ENCODE results near the gene ARSG. TPM values are rescaled to one million over a fixed set of nuclear protein-coding genes. Genes with fewer than 3 reads are reported as not detected.

Gene ARSG
- total RNA-seq, 2 donors from 2014 or later: 24.2 to 24.6 TPM

- Mint-ChIP-seq H3K27me3 (ENCODE audit: low read depth) (no peaks in the 10 kb centered on the region), H3K9me3 (no peaks in the 10 kb centered on the region), H3K4me3 (no peak overlapping the region), H3K36me3 (ENCODE audit: insufficient read depth in 2 of 2) (peaks cover 6 to 19% of the 10 kb centered on the region in 2 donors), H3K27ac (no peak overlapping the region), H3K4me1 (ENCODE audit: low read depth) (peaks cover 7% of the 10 kb centered on the region)
- ATAC-seq (replicated peaks in 1 of 2) (no peak), DNase-seq (no peak)
These were observed 138.6 kb downstream of the ARSG start for GRCh38 chr17:68429881-68430280.

GRCh38 chr17:68431045-68431608 is 139.8 kb downstream of the ARSG start:
- no peak overlapping the region for H3K4me3 Mint-ChIP-seq
- H3K36me3 Mint-ChIP-seq (ENCODE audit: insufficient read depth in 2 of 2): peaks cover 6 to 22% of the 10 kb centered on the region in 2 donors
- DNase-seq (no peak), ATAC-seq (replicated peaks in 1 of 2) (no peak)
- peaks cover 12% of the 10 kb centered on the region for H3K4me1 Mint-ChIP-seq (ENCODE audit: low read depth)
- H3K9me3 Mint-ChIP-seq: no peaks in the 10 kb centered on the region
- no peaks in the 10 kb centered on the region for H3K27me3 Mint-ChIP-seq (ENCODE audit: low read depth)
- H3K27ac Mint-ChIP-seq: no peak overlapping the region

GRCh38 chr17:68431661-68432071 is 140.4 kb downstream of the ARSG start:
- ATAC-seq (replicated peaks in 1 of 2) (no peak), DNase-seq (peak; percentile 24 to 30)
- Mint-ChIP-seq H3K9me3 (no peaks in the 10 kb centered on the region), H3K36me3 (ENCODE audit: insufficient read depth in 2 of 2) (peaks cover 8 to 24% of the 10 kb centered on the region in 2 donors), H3K27me3 (ENCODE audit: low read depth) (no peaks in the 10 kb centered on the region), H3K27ac (no peak overlapping the region), H3K4me3 (no peak overlapping the region), H3K4me1 (ENCODE audit: low read depth) (peaks cover 18% of the 10 kb centered on the region)

- ATAC-seq (replicated peaks in 1 of 2) (no peak), DNase-seq (no peak)
- Mint-ChIP-seq H3K9me3 (no peaks in the 10 kb centered on the region), H3K4me3 (no peak overlapping the region), H3K27me3 (ENCODE audit: low read depth) (no peaks in the 10 kb centered on the region), H3K27ac (no peak overlapping the region), H3K36me3 (ENCODE audit: insufficient read depth in 2 of 2) (peaks cover 8 to 24% of the 10 kb centered on the region in 2 donors), H3K4me1 (ENCODE audit: low read depth) (peaks cover 24% of the 10 kb centered on the region)
These were observed 141.0 kb downstream of the ARSG start for GRCh38 chr17:68432086-68432864.

GRCh38 chr17:68433211-68433610 is 141.9 kb downstream of the ARSG start:
- Mint-ChIP-seq H3K4me1 (ENCODE audit: low read depth) (peaks cover 33% of the 10 kb centered on the region), H3K27ac (peak overlapping the region; percentile 69), H3K9me3 (no peaks in the 10 kb centered on the region), H3K36me3 (ENCODE audit: insufficient read depth in 2 of 2) (peaks cover 8 to 24% of the 10 kb centered on the region in 2 donors), H3K27me3 (ENCODE audit: low read depth) (no peaks in the 10 kb centered on the region), H3K4me3 (no peak overlapping the region)
- no peak for ATAC-seq (replicated peaks in 1 of 2)
- no peak for DNase-seq

GRCh38 chr17:68433911-68434508 is 142.7 kb downstream of the ARSG start:
- Mint-ChIP-seq H3K27ac (no peak overlapping the region), H3K4me3 (no peak overlapping the region), H3K36me3 (ENCODE audit: insufficient read depth in 2 of 2) (peaks cover 7 to 24% of the 10 kb centered on the region in 2 donors), H3K4me1 (ENCODE audit: low read depth) (peaks cover 40% of the 10 kb centered on the region), H3K27me3 (ENCODE audit: low read depth) (no peaks in the 10 kb centered on the region), H3K9me3 (no peaks in the 10 kb centered on the region)
- DNase-seq (no peak), ATAC-seq (replicated peaks in 1 of 2) (no peak)

- Mint-ChIP-seq H3K4me1 (ENCODE audit: low read depth) (peaks cover 40% of the 10 kb centered on the region), H3K9me3 (no peaks in the 10 kb centered on the region), H3K27ac (no peak overlapping the region), H3K4me3 (no peak overlapping the region), H3K36me3 (ENCODE audit: insufficient read depth in 2 of 2) (peaks cover 6 to 22% of the 10 kb centered on the region in 2 donors), H3K27me3 (ENCODE audit: low read depth) (no peaks in the 10 kb centered on the region)
- no peak for ATAC-seq (replicated peaks in 1 of 2)
- DNase-seq: no peak
These were observed 144.1 kb downstream of the ARSG start for GRCh38 chr17:68435361-68435760.

GRCh38 chr17:68435876-68436842 is 144.9 kb downstream of the ARSG start:
- H3K27ac Mint-ChIP-seq: peak overlapping the region; percentile 91
- H3K4me1 Mint-ChIP-seq (ENCODE audit: low read depth): peaks cover 47% of the 10 kb centered on the region
- peaks cover 6 to 22% of the 10 kb centered on the region in 2 donors for H3K36me3 Mint-ChIP-seq (ENCODE audit: insufficient read depth in 2 of 2)
- DNase-seq (peak; percentile 82 to 86), ATAC-seq (replicated peaks in 1 of 2) (peak; percentile 70 to 73)
- H3K9me3 Mint-ChIP-seq: no peaks in the 10 kb centered on the region
- H3K27me3 Mint-ChIP-seq (ENCODE audit: low read depth): no peaks in the 10 kb centered on the region
- H3K4me3 Mint-ChIP-seq: peak overlapping the region; percentile 61 to 77

- peak overlapping the region; percentile 97 for H3K27ac Mint-ChIP-seq
- peaks cover 2 to 13% of the 10 kb centered on the region in 2 donors for H3K36me3 Mint-ChIP-seq (ENCODE audit: insufficient read depth in 2 of 2)
- H3K4me3 Mint-ChIP-seq: peak overlapping the region; percentile 61 to 82
- H3K4me1 Mint-ChIP-seq (ENCODE audit: low read depth): peaks cover 48% of the 10 kb centered on the region
- DNase-seq (peak; percentile 63 to 66), ATAC-seq (replicated peaks in 1 of 2) (peak; percentile 77 to 86)
- H3K9me3 Mint-ChIP-seq: no peaks in the 10 kb centered on the region
- H3K27me3 Mint-ChIP-seq (ENCODE audit: low read depth): no peaks in the 10 kb centered on the region
These were observed 146.9 kb downstream of the ARSG start for GRCh38 chr17:68437979-68438822.

- Mint-ChIP-seq H3K4me1 (ENCODE audit: low read depth) (peaks cover 48% of the 10 kb centered on the region), H3K27ac (peak overlapping the region; percentile 3), H3K36me3 (ENCODE audit: insufficient read depth in 2 of 2) (peaks cover 2 to 8% of the 10 kb centered on the region in 2 donors), H3K9me3 (no peaks in the 10 kb centered on the region), H3K27me3 (ENCODE audit: low read depth) (no peaks in the 10 kb centered on the region), H3K4me3 (no peak overlapping the region)
- ATAC-seq (replicated peaks in 1 of 2) (no peak), DNase-seq (no peak)
These were observed 148.5 kb downstream of the ARSG start for GRCh38 chr17:68439656-68440290.

GRCh38 chr17:68440526-68440925 is 149.2 kb downstream of the ARSG start:
- DNase-seq (no peak), ATAC-seq (replicated peaks in 1 of 2) (no peak)
- Mint-ChIP-seq H3K36me3 (ENCODE audit: insufficient read depth in 2 of 2) (peaks cover 2 to 8% of the 10 kb centered on the region in 2 donors), H3K4me1 (ENCODE audit: low read depth) (peaks cover 48% of the 10 kb centered on the region), H3K27ac (no peak overlapping the region), H3K9me3 (no peaks in the 10 kb centered on the region), H3K4me3 (no peak overlapping the region), H3K27me3 (ENCODE audit: low read depth) (no peaks in the 10 kb centered on the region)
